ENCODE results near the gene NSF.
"Not testable (repeated sequence)": the region's sequence is repeated elsewhere in the genome, so short reads cannot be mapped to it uniquely, and the experiment has no call there.

NSF gene

GRCh38 chr17:46774108-46774737 is 183.8 kb downstream of the NSF start:
- DNase-seq (ENCODE audit: low read depth in 2 of 2) = no peak

GRCh38 chr17:46776298-46777005 is 186.0 kb downstream of the NSF start:
- no peak for DNase-seq (ENCODE audit: low read depth in 2 of 2)

GRCh38 chr17:46777943-46778915 is 187.8 kb downstream of the NSF start:
- no peak for DNase-seq (ENCODE audit: low read depth in 2 of 2)

GRCh38 chr17:46780003-46780373 is 189.5 kb downstream of the NSF start:
- no peak for DNase-seq (ENCODE audit: low read depth in 2 of 2)

GRCh38 chr17:46782250-46782953 is 191.9 kb downstream of the NSF start:
- no peak for DNase-seq (ENCODE audit: low read depth in 2 of 2)

GRCh38 chr17:46783031-46783593 is 192.6 kb downstream of the NSF start:
- DNase-seq (ENCODE audit: low read depth in 2 of 2) = no peak

- DNase-seq (ENCODE audit: low read depth in 2 of 2) = no peak
Measured at GRCh38 chr17:46785696-46786095, 195.2 kb downstream of the NSF start.

- DNase-seq (ENCODE audit: low read depth in 2 of 2) = no peak
Measured at GRCh38 chr17:46787478-46787877, 197.0 kb downstream of the NSF start.

GRCh38 chr17:46788300-46788699 is 197.8 kb downstream of the NSF start:
- DNase-seq (ENCODE audit: low read depth in 2 of 2) = no peak

GRCh38 chr17:46788796-46789195 is 198.3 kb downstream of the NSF start:
- no peak for DNase-seq (ENCODE audit: low read depth in 2 of 2)

GRCh38 chr17:46789610-46790009 is 199.1 kb downstream of the NSF start:
- DNase-seq (ENCODE audit: low read depth in 2 of 2) = no peak

- no peak for DNase-seq (ENCODE audit: low read depth in 2 of 2)
Measured at GRCh38 chr17:46790216-46790615, 199.7 kb downstream of the NSF start.

- DNase-seq (ENCODE audit: low read depth in 2 of 2) = no peak
Measured at GRCh38 chr17:46791531-46791930, 201.1 kb downstream of the NSF start.

- DNase-seq (ENCODE audit: low read depth in 2 of 2) = no peak
Measured at GRCh38 chr17:46792071-46792470, 201.6 kb downstream of the NSF start.

GRCh38 chr17:46793023-46793422 is 202.6 kb downstream of the NSF start:
- DNase-seq (ENCODE audit: low read depth in 2 of 2) = not testable (repeated sequence)

GRCh38 chr17:46793541-46793940 is 203.1 kb downstream of the NSF start:
- no peak for DNase-seq (ENCODE audit: low read depth in 2 of 2)

GRCh38 chr17:46794318-46794717 is 203.8 kb downstream of the NSF start:
- no peak for DNase-seq (ENCODE audit: low read depth in 2 of 2)

GRCh38 chr17:46795379-46795952 is 205.0 kb downstream of the NSF start:
- DNase-seq (ENCODE audit: low read depth in 2 of 2) = no peak

- no peak for DNase-seq (ENCODE audit: low read depth in 2 of 2)
Measured at GRCh38 chr17:46796084-46796483, 205.6 kb downstream of the NSF start.

- DNase-seq (ENCODE audit: low read depth in 2 of 2) = no peak
Measured at GRCh38 chr17:46796524-46796923, 206.1 kb downstream of the NSF start.

- DNase-seq (ENCODE audit: low read depth in 2 of 2) = no peak
Measured at GRCh38 chr17:46796956-46797530, 206.6 kb downstream of the NSF start.
